WTC11 (cell line): ENCODE data around the gene NOL7. TPM values are rescaled to one million over a fixed set of nuclear protein-coding genes. Genes with fewer than 3 reads are reported as not detected.
A peak's percentile ranks its signal among the peaks of the same experiment; 100 is the strongest.

Experiments
- ATAC-seq: fragments of 200-7000 bp; cut with Tn5 transposase; 2 replicates; pipeline ENCODE4 v1.10.0; 2021; ENCODE audit warnings: mild to moderate bottlenecking, moderate library complexity
- CTCF ChIA-PET: fragments of 300-600 bp; sonication (Branson Sonifier 250); formaldehyde crosslinking; loops from one replicate; lab custom pipeline; 2021; ENCODE audit warnings: antibody characterized with exemption; lab: Charles Lee
- POLR2A ChIA-PET: fragments of 350-600 bp; sonication (Branson Sonifier 250); formaldehyde crosslinking; loops from one replicate; lab custom pipeline; 2021; ENCODE audit warnings: antibody characterized with exemption; lab: Charles Lee
- DNase-seq: peaks from one replicate; pipeline ENCODE4 v3.0.0; 2021; ENCODE audit warnings: low spot score
- H3K27ac Mint-ChIP-seq: 2 replicates; pipeline ENCODE4 v1.8.0; 2021; ENCODE audit warnings: mixed read lengths
- H3K27me3 Mint-ChIP-seq: 2 replicates; pipeline ENCODE4 v1.8.0; 2021; ENCODE audit warnings: low read depth, mild to moderate bottlenecking, moderate library complexity, mixed read lengths
- H3K36me3 Mint-ChIP-seq: 2 replicates; pipeline ENCODE4 v1.8.0; 2021; ENCODE audit warnings: mixed read lengths
- H3K4me1 Mint-ChIP-seq: 2 replicates; pipeline ENCODE4 v1.8.0; 2022; ENCODE audit warnings: mixed read lengths
- H3K4me3 Mint-ChIP-seq: 2 replicates; pipeline ENCODE4 v1.8.0; 2021; ENCODE audit warnings: mild to moderate bottlenecking, moderate library complexity, mixed read lengths
- H3K9me3 Mint-ChIP-seq: 2 replicates; pipeline ENCODE4 v1.8.0; 2021; ENCODE audit warnings: mixed read lengths
- ELF4 ChIP-seq: sonication (generic); formaldehyde crosslinking; IDR thresholded peaks from 2 replicates; pipeline ENCODE4 v1.8.1; 2022; ENCODE audit warnings: low read depth, mild to moderate bottlenecking, moderate library complexity, missing genetic modification reagents
- IRF2 ChIP-seq: sonication (generic); formaldehyde crosslinking; IDR thresholded peaks from 2 replicates; pipeline ENCODE4 v1.8.0; 2022; ENCODE audit warnings: low read depth, missing genetic modification reagents, borderline replicate concordance
- JAZF1 ChIP-seq: fragments of 250-450 bp; sonication (Bioruptor Pico); IDR thresholded peaks from 2 replicates; pipeline ENCODE4 v1.9.0; 2021; ENCODE audit warnings: moderate library complexity, mild to moderate bottlenecking, inconsistent platforms
- JUN ChIP-seq: sonication (generic); formaldehyde crosslinking; IDR thresholded peaks from 2 replicates; pipeline ENCODE4 v1.8.0; 2023; ENCODE audit warnings: mild to moderate bottlenecking, missing genetic modification reagents
- PRDM15 ChIP-seq: sonication (generic); formaldehyde crosslinking; IDR thresholded peaks from 2 replicates; pipeline ENCODE4 v1.8.0; 2022; ENCODE audit warnings: missing genetic modification reagents
- SMAD3 ChIP-seq: sonication (generic); formaldehyde crosslinking; IDR thresholded peaks from 2 replicates; pipeline ENCODE4 v1.8.0; 2022; ENCODE audit warnings: missing genetic modification reagents, mild to moderate bottlenecking, borderline replicate concordance
- TCF7 ChIP-seq: sonication (generic); formaldehyde crosslinking; IDR thresholded peaks from 2 replicates; pipeline ENCODE4 v1.8.0; 2022; ENCODE audit warnings: mild to moderate bottlenecking, low read depth, missing genetic modification reagents, moderate library complexity
- ZNF121 ChIP-seq: sonication (generic); formaldehyde crosslinking; IDR thresholded peaks from 2 replicates; pipeline ENCODE4 v1.8.0; 2023; ENCODE audit warnings: missing genetic modification reagents
- ZNF232 ChIP-seq: sonication (generic); formaldehyde crosslinking; IDR thresholded peaks from 2 replicates; pipeline ENCODE4 v1.8.0; 2022; ENCODE audit warnings: mild to moderate bottlenecking, missing genetic modification reagents
- ZNF396 ChIP-seq: fragments of 250-450 bp; sonication (Bioruptor Pico); IDR thresholded peaks from 2 replicates; pipeline ENCODE4 v1.8.0; 2021; ENCODE audit warnings: mild to moderate bottlenecking, moderate library complexity, borderline replicate concordance
- ZNF416 ChIP-seq: fragments of 250-450 bp; sonication (Bioruptor Pico); IDR thresholded peaks from 2 replicates; pipeline ENCODE4 v1.9.0; 2021; ENCODE audit warnings: mild to moderate bottlenecking, inconsistent platforms
- ZNF532 ChIP-seq: fragments of 250-450 bp; sonication (Bioruptor Pico); IDR thresholded peaks from 2 replicates; pipeline ENCODE4 v1.9.0; 2021; ENCODE audit warnings: mild to moderate bottlenecking, borderline replicate concordance
- total RNA-seq: library from RNA; stranded (reverse); gene quantifications from 3 replicates; pipeline ENCODE4 v1.2.3, GENCODE V29; 2021
- TF ChIP-seq, protein P1 (sequence below): sonication (generic); formaldehyde crosslinking; IDR thresholded peaks from 2 replicates; pipeline ENCODE4 v1.8.0; 2023; ENCODE audit warnings: mild to moderate bottlenecking, missing genetic modification reagents

The NOL7 gene
- total RNA-seq, 1 experiment from 2014 or later = 76.1 TPM

- TF ChIP-seq, protein P1, sequence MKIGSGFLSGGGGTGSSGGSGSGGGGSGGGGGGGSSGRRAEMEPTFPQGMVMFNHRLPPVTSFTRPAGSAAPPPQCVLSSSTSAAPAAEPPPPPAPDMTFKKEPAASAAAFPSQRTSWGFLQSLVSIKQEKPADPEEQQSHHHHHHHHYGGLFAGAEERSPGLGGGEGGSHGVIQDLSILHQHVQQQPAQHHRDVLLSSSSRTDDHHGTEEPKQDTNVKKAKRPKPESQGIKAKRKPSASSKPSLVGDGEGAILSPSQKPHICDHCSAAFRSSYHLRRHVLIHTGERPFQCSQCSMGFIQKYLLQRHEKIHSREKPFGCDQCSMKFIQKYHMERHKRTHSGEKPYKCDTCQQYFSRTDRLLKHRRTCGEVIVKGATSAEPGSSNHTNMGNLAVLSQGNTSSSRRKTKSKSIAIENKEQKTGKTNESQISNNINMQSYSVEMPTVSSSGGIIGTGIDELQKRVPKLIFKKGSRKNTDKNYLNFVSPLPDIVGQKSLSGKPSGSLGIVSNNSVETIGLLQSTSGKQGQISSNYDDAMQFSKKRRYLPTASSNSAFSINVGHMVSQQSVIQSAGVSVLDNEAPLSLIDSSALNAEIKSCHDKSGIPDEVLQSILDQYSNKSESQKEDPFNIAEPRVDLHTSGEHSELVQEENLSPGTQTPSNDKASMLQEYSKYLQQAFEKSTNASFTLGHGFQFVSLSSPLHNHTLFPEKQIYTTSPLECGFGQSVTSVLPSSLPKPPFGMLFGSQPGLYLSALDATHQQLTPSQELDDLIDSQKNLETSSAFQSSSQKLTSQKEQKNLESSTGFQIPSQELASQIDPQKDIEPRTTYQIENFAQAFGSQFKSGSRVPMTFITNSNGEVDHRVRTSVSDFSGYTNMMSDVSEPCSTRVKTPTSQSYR (CRISPR knock-in tag) = no peak
- no peak for TF ChIP-seq ZNF532 (CRISPR knock-in tag)
- TF ChIP-seq TCF7 (CRISPR knock-in tag) = no peak
- no peak for TF ChIP-seq JAZF1 (CRISPR knock-in tag)
- TF ChIP-seq IRF2 (CRISPR knock-in tag) = no peak
- no peak for TF ChIP-seq ZNF396 (CRISPR knock-in tag)
These were observed 2.0 kb upstream of the NOL7 start (continued) for GRCh38 chr6:13613029-13613594.

GRCh38 chr6:13614126-13614925 is 809 bp upstream of the NOL7 start:
- ChIA-PET CTCF (interaction anchor here (0.6 to 4.0 kb wide), 18 partner anchors 8 to 419 kb away, joined by 3 to 70 read pairs (median 8); partner anchors contain the start of genes SIRT5 and TBC1D7), POLR2A (interaction anchor here (0.9 to 2.0 kb wide), 4 partner anchors 39 to 286 kb away, joined by 4 to 12 read pairs (median 8); partner anchors contain the start of genes SIRT5 and TBC1D7)
- Mint-ChIP-seq H3K4me3 (peak overlapping the region; percentile 96), H3K4me1 (peaks cover 25% of the 10 kb centered on the region), H3K36me3 (peaks cover 31% of the 10 kb centered on the region), H3K9me3 (no peaks in the 10 kb centered on the region), H3K27ac (peak overlapping the region; percentile 87), H3K27me3 (no peaks in the 10 kb centered on the region)
- peak; percentile 6; the same call in 1 of the 2 replicates for TF ChIP-seq ZNF416 (CRISPR knock-in tag)
- TF ChIP-seq JUN = peak; percentile 76; the same call in 1 of the 2 replicates
- 0 out of 2 replicates have a peak, but pooled peaks have one; percentile 53 for TF ChIP-seq ELF4 (CRISPR knock-in tag)
- no peak for TF ChIP-seq ZNF232 (CRISPR knock-in tag)
- peak; percentile 38; the same call in 1 of the 2 replicates for TF ChIP-seq SMAD3 (CRISPR knock-in tag)
- ATAC-seq (peak; percentile 34), DNase-seq (no peak)

DNA sequence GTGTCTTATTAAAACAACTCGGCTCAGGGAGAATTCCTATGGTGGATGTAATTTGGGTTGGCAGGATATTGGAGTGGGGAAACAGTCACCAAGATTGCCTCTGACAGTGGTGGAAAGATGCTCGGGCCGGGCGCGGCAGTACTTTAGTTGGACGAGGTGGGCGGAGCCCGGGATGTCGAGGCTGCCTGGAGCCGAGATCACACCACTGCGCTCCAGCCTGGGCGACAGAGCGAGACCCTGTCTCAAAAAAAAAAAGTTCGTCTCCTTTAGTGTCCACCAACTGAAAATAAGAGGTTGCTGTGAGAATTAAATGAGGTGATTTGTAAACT is 621 bp downstream of the NOL7 start:
- no peaks in the 10 kb centered on the region for H3K9me3 Mint-ChIP-seq
- H3K36me3 Mint-ChIP-seq = peaks cover 43% of the 10 kb centered on the region
- peak overlapping the region; percentile 96 for H3K4me3 Mint-ChIP-seq
- no peaks in the 10 kb centered on the region for H3K27me3 Mint-ChIP-seq
- POLR2A ChIA-PET = interaction anchor here (0.5 to 2.0 kb wide), 7 partner anchors 20 to 287 kb away, joined by 3 to 12 read pairs (median 4); partner anchors contain the start of genes SIRT5 and TBC1D7
- TF ChIP-seq PRDM15 (CRISPR knock-in tag) = no peak
- TF ChIP-seq TCF7 (CRISPR knock-in tag) = no peak
- peak; percentile 63 for TF ChIP-seq ZNF121 (CRISPR knock-in tag)
- DNase-seq = peak; percentile 32
- H3K4me1 Mint-ChIP-seq = peaks cover 25% of the 10 kb centered on the region
- CTCF ChIA-PET = interaction anchor here (0.5 to 4.0 kb wide), 38 partner anchors 9 to 474 kb away, joined by 3 to 70 read pairs (median 4); partner anchors contain the start of genes GFOD1, SIRT5 and TBC1D7
- peak overlapping the region; percentile 93 for H3K27ac Mint-ChIP-seq
- ATAC-seq = peak; percentile 38
